HG03575 (cell line): ENCODE results near the gene GPAT2.
"Not testable (repeated sequence)": the region's sequence is repeated elsewhere in the genome, so short reads cannot be mapped to it uniquely, and the experiment has no call there.

Experiments
- ATAC-seq: cut with Tn5 transposase; IDR thresholded peaks from one replicate; pipeline ENCODE4 v1.9.1; 2021; ENCODE audit not compliant: unreplicated experiment, insufficient number of reproducible peaks, low FRiP score; ENCODE audit errors: extremely low read depth

Gene GPAT2

GRCh38 chr2:96065954-96066353 is 31.2 kb upstream of the GPAT2 start:
- ATAC-seq = not testable (repeated sequence)

- ATAC-seq = no peak
These were observed 30.7 kb upstream of the GPAT2 start for GRCh38 chr2:96065381-96065930.

GRCh38 chr2:96064760-96065159 is 30.0 kb upstream of the GPAT2 start:
- ATAC-seq = not testable (repeated sequence)

GRCh38 chr2:96064047-96064675 is 29.4 kb upstream of the GPAT2 start:
- ATAC-seq = not testable (repeated sequence)

GRCh38 chr2:96063116-96063899 is 28.6 kb upstream of the GPAT2 start:
- ATAC-seq = not testable (repeated sequence)

- not testable (repeated sequence) for ATAC-seq
These were observed 27.8 kb upstream of the GPAT2 start for GRCh38 chr2:96062483-96062882.

GRCh38 chr2:96061901-96062300 is 27.2 kb upstream of the GPAT2 start:
- ATAC-seq = not testable (repeated sequence)

- ATAC-seq = not testable (repeated sequence)
These were observed 26.6 kb upstream of the GPAT2 start for GRCh38 chr2:96061197-96061817.

GRCh38 chr2:96060325-96060724 is 25.6 kb upstream of the GPAT2 start:
- ATAC-seq = not testable (repeated sequence)

GRCh38 chr2:96059443-96059842 is 24.7 kb upstream of the GPAT2 start:
- not testable (repeated sequence) for ATAC-seq

GRCh38 chr2:96055830-96056229 is 21.1 kb upstream of the GPAT2 start:
- ATAC-seq = not testable (repeated sequence)

- not testable (repeated sequence) for ATAC-seq
These were observed 19.8 kb upstream of the GPAT2 start for GRCh38 chr2:96054537-96054936.

GRCh38 chr2:96053385-96053784 is 18.7 kb upstream of the GPAT2 start:
- not testable (repeated sequence) for ATAC-seq

GRCh38 chr2:96052632-96053031 is 17.9 kb upstream of the GPAT2 start:
- not testable (repeated sequence) for ATAC-seq

GRCh38 chr2:96049917-96050262 is 15.2 kb upstream of the GPAT2 start:
- not testable (repeated sequence) for ATAC-seq

GRCh38 chr2:96049049-96049916 is 14.6 kb upstream of the GPAT2 start:
- not testable (repeated sequence) for ATAC-seq

GRCh38 chr2:96035554-96035953 is 838 bp upstream of the GPAT2 start:
- not testable (repeated sequence) for ATAC-seq

GRCh38 chr2:96033997-96034396 is 719 bp downstream of the GPAT2 start:
- ATAC-seq = not testable (repeated sequence)
